ENCODE data around the gene EPHA3.

GRCh38 chr3:89164774-89165173, 57.4 kb downstream of the EPHA3 start:
- TF ChIP-seq POLR2A (IDR thresholded peaks at IDR 0.05; ENCODE audit: low read depth, low read length) (no peak), ELK1 (IDR thresholded peaks at IDR 0.05; ENCODE audit: low read depth, low read length) (no peak), HDAC2 (IDR thresholded peaks at IDR 0.05) (no peak), NFYA (IDR thresholded peaks at IDR 0.05; ENCODE audit: borderline replicate concordance, low read depth, low read length) (no peak), EP300 (IDR thresholded peaks at IDR 0.05; ENCODE audit: borderline replicate concordance in 1 of 2, control insufficient read depth in 1 of 2, low read depth in 2 of 2, low read length in 2 of 2) (no peak), SMARCA5 (IDR thresholded peaks at IDR 0.05) (no peak), ATF7 (IDR thresholded peaks at IDR 0.05; ENCODE audit: low read depth) (no peak), ZNF274 (IDR thresholded peaks at IDR 0.05; ENCODE audit: insufficient read depth, insufficient read length) (no peak), SREBF1 (IDR thresholded peaks at IDR 0.05; ENCODE audit: low read length) (no peak), NFIC (IDR thresholded peaks at IDR 0.05; ENCODE audit: low read depth, low read length) (no peak), EZH2 (IDR thresholded peaks at IDR 0.05; ENCODE audit: borderline replicate concordance, control insufficient read depth, low read depth, low read length) (no peak)
- TF ChIP-seq, protein P1, sequence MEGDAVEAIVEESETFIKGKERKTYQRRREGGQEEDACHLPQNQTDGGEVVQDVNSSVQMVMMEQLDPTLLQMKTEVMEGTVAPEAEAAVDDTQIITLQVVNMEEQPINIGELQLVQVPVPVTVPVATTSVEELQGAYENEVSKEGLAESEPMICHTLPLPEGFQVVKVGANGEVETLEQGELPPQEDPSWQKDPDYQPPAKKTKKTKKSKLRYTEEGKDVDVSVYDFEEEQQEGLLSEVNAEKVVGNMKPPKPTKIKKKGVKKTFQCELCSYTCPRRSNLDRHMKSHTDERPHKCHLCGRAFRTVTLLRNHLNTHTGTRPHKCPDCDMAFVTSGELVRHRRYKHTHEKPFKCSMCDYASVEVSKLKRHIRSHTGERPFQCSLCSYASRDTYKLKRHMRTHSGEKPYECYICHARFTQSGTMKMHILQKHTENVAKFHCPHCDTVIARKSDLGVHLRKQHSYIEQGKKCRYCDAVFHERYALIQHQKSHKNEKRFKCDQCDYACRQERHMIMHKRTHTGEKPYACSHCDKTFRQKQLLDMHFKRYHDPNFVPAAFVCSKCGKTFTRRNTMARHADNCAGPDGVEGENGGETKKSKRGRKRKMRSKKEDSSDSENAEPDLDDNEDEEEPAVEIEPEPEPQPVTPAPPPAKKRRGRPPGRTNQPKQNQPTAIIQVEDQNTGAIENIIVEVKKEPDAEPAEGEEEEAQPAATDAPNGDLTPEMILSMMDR (IDR thresholded peaks at IDR 0.05 in 2 of 3, conservative IDR thresholded peaks at IDR 0.05 in 1 of 3; ENCODE audit: control insufficient read depth in 2 of 3, extremely low read depth in 1 of 3, insufficient read depth in 1 of 3, low read depth in 3 of 3, low read length in 3 of 3): no peak

Data from GM12878 (cell line).